Spinal cord (tissue), 10 donors: ENCODE results near the gene PPP2R2B. TPM values are rescaled to one million over a fixed set of nuclear protein-coding genes. Genes with fewer than 3 reads are reported as not detected.

Source experiments
- DNase-seq, 6 donors: peaks; one replicate each; pipeline versions ENCODE4 v3.0.0 to v3.0.0-alpha.2; 2013 to 2015; ENCODE audit warnings: low spot score in 6 of 6, low read depth in 4 of 6
- H3K27ac ChIP-seq: one replicate; pipeline ENCODE4 v1.5.1; 2013; ENCODE audit warnings: low read depth, low read length, control low read depth
- H3K27me3 ChIP-seq: one replicate; pipeline ENCODE4 v1.6.1; 2013; ENCODE audit warnings: low read length; ENCODE audit not compliant: control insufficient read depth, insufficient read depth
- H3K36me3 ChIP-seq: one replicate; pipeline ENCODE4 v1.6.1; 2013; ENCODE audit warnings: low read length; ENCODE audit not compliant: control insufficient read depth, insufficient read depth
- H3K4me1 ChIP-seq: one replicate; pipeline ENCODE4 v1.6.1; 2013; ENCODE audit warnings: low read length; ENCODE audit not compliant: control insufficient read depth, insufficient read depth
- H3K4me3 ChIP-seq: one replicate; pipeline ENCODE4 v1.5.1; 2013; ENCODE audit warnings: low read depth, low read length, control low read depth
- H3K9me3 ChIP-seq: one replicate; pipeline ENCODE4 v1.6.1; 2013; ENCODE audit warnings: low read length; ENCODE audit not compliant: control insufficient read depth, insufficient read depth
- WGBS: methylation state at CpG from one replicate; pipeline ENCODE4 v1.1.5; 2013; ENCODE audit warnings: missing lambda C conversion rate; ENCODE audit not compliant: insufficient coverage; 5-methylcytosine and 5-hydroxymethylcytosine counted together
- polyA plus RNA-seq, 2 donors: library from polyadenylated mRNA; unstranded; fragments of 120-200 nt; gene quantifications; one replicate each; pipeline ENCODE4 v1.2.1, GENCODE V29; 2013; ENCODE audit not compliant: insufficient read length in 2 of 2
- total RNA-seq, 2 donors: library from RNA; depleted of rRNA in 1 of 2; stranded (reverse); fragments of 120-200 nt in 1 of 2; fragments of >200 nt in 1 of 2; gene quantifications; one replicate each; pipeline versions ENCODE4 v1.2.3 to v1.2.4, GENCODE V29; 2013 to 2014
- donor health status: healthy.

PPP2R2B gene
- total and polyA plus RNA-seq, 4 donors, result 62.0 to 211 (median 150) TPM

GRCh38 chr5:146662229-146662628 is 216.3 kb downstream of the PPP2R2B start:
- WGBS, result no CpG with 5 or more reads among the region's 1 CpG
- Histone ChIP-seq H3K4me1 (no peaks in the 10 kb centered on the region), H3K9me3 (no peaks in the 10 kb centered on the region), H3K4me3 (no peak overlapping the region), H3K27me3 (no peaks in the 10 kb centered on the region), H3K27ac (no peak overlapping the region), H3K36me3 (no peaks in the 10 kb centered on the region)
- DNase-seq, result no peak

GRCh38 chr5:146660376-146660960 is 218.1 kb downstream of the PPP2R2B start:
- H3K9me3 ChIP-seq, result no peaks in the 10 kb centered on the region
- H3K4me1 ChIP-seq, result no peaks in the 10 kb centered on the region
- DNase-seq, result peak in 1 of 6 donors; percentile 77
- no peaks in the 10 kb centered on the region for H3K27me3 ChIP-seq
- H3K27ac ChIP-seq, result no peak overlapping the region
- H3K36me3 ChIP-seq, result no peaks in the 10 kb centered on the region
- H3K4me3 ChIP-seq, result no peak overlapping the region
- WGBS, result no CpG with 5 or more reads among the region's 3 CpGs

- WGBS, result no CpG with 5 or more reads among the region's 3 CpGs
- H3K27ac ChIP-seq, result no peak overlapping the region
- no peaks in the 10 kb centered on the region for H3K27me3 ChIP-seq
- H3K4me3 ChIP-seq, result no peak overlapping the region
- H3K36me3 ChIP-seq, result no peaks in the 10 kb centered on the region
- no peak for DNase-seq
- H3K4me1 ChIP-seq, result no peaks in the 10 kb centered on the region
- H3K9me3 ChIP-seq, result no peaks in the 10 kb centered on the region
Observed at GRCh38 chr5:146659961-146660360, 218.6 kb downstream of the PPP2R2B start.

GRCh38 chr5:146656703-146657102 is 221.9 kb downstream of the PPP2R2B start:
- no peak overlapping the region for H3K27ac ChIP-seq
- no peaks in the 10 kb centered on the region for H3K4me1 ChIP-seq
- DNase-seq, result no peak
- no peaks in the 10 kb centered on the region for H3K9me3 ChIP-seq
- no peak overlapping the region for H3K4me3 ChIP-seq
- H3K36me3 ChIP-seq, result no peaks in the 10 kb centered on the region
- 95% methylated on average over 5 of the region's 7 CpGs for WGBS
- no peaks in the 10 kb centered on the region for H3K27me3 ChIP-seq

- no peak overlapping the region for H3K4me3 ChIP-seq
- no peak overlapping the region for H3K27ac ChIP-seq
- H3K4me1 ChIP-seq, result no peaks in the 10 kb centered on the region
- peak in 1 of 6 donors; percentile 45 for DNase-seq
- no peaks in the 10 kb centered on the region for H3K27me3 ChIP-seq
- 74% methylated on average over 6 of the region's 7 CpGs for WGBS
- no peaks in the 10 kb centered on the region for H3K36me3 ChIP-seq
- no peaks in the 10 kb centered on the region for H3K9me3 ChIP-seq
Observed at GRCh38 chr5:146653560-146653959, 225.0 kb downstream of the PPP2R2B start.

- H3K9me3 ChIP-seq, result no peaks in the 10 kb centered on the region
- WGBS, result 94% methylated on average over 1 of the region's 1 CpG
- H3K36me3 ChIP-seq, result no peaks in the 10 kb centered on the region
- H3K27ac ChIP-seq, result no peak overlapping the region
- no peak overlapping the region for H3K4me3 ChIP-seq
- H3K27me3 ChIP-seq, result no peaks in the 10 kb centered on the region
- no peak for DNase-seq
- H3K4me1 ChIP-seq, result no peaks in the 10 kb centered on the region
Observed at GRCh38 chr5:146652547-146652946, 226.0 kb downstream of the PPP2R2B start.

GRCh38 chr5:146647656-146648199 is 230.8 kb downstream of the PPP2R2B start:
- no peaks in the 10 kb centered on the region for H3K36me3 ChIP-seq
- H3K4me3 ChIP-seq, result no peak overlapping the region
- no peaks in the 10 kb centered on the region for H3K9me3 ChIP-seq
- no peaks in the 10 kb centered on the region for H3K4me1 ChIP-seq
- peak in 3 of 6 donors; percentile 36 to 82 (median 78) for DNase-seq
- WGBS, result 38% methylated on average over 3 of the region's 3 CpGs
- H3K27ac ChIP-seq, result no peak overlapping the region
- no peaks in the 10 kb centered on the region for H3K27me3 ChIP-seq

- no peaks in the 10 kb centered on the region for H3K27me3 ChIP-seq
- H3K27ac ChIP-seq, result no peak overlapping the region
- no peaks in the 10 kb centered on the region for H3K9me3 ChIP-seq
- H3K36me3 ChIP-seq, result no peaks in the 10 kb centered on the region
- no peak overlapping the region for H3K4me3 ChIP-seq
- WGBS, result 100% methylated on average over 1 of the region's 1 CpG
- H3K4me1 ChIP-seq, result no peaks in the 10 kb centered on the region
- no peak for DNase-seq
Observed at GRCh38 chr5:146646441-146646840, 232.1 kb downstream of the PPP2R2B start.

- peaks cover 4% of the 10 kb centered on the region for H3K4me1 ChIP-seq
- no peaks in the 10 kb centered on the region for H3K27me3 ChIP-seq
- no peaks in the 10 kb centered on the region for H3K9me3 ChIP-seq
- H3K36me3 ChIP-seq, result no peaks in the 10 kb centered on the region
- 89% methylated on average over 1 of the region's 1 CpG for WGBS
- no peak overlapping the region for H3K4me3 ChIP-seq
- DNase-seq, result no peak
- H3K27ac ChIP-seq, result no peak overlapping the region
Observed at GRCh38 chr5:146645342-146645741, 233.2 kb downstream of the PPP2R2B start.

GRCh38 chr5:146644831-146645230 is 233.7 kb downstream of the PPP2R2B start:
- no CpG with 5 or more reads among the region's 3 CpGs for WGBS
- H3K9me3 ChIP-seq, result no peaks in the 10 kb centered on the region
- H3K4me3 ChIP-seq, result no peak overlapping the region
- no peak overlapping the region for H3K27ac ChIP-seq
- no peaks in the 10 kb centered on the region for H3K27me3 ChIP-seq
- no peaks in the 10 kb centered on the region for H3K36me3 ChIP-seq
- H3K4me1 ChIP-seq, result peaks cover 4% of the 10 kb centered on the region
- DNase-seq, result no peak
